Ishikawa (cell line): Measurements from ENCODE around the gene DRD1.

Source experiments
- CEBPB ChIP-seq: IDR thresholded peaks from 2 replicates; pipeline ENCODE4 v1.6.1; 2012
- CREB1 ChIP-seq: IDR thresholded peaks from 2 replicates; pipeline ENCODE4 v1.6.1; 2012; ENCODE audit warnings: low read depth
- EGR1 ChIP-seq: IDR thresholded peaks from 2 replicates; pipeline ENCODE4 v1.6.1; 2012
- EP300 ChIP-seq: IDR thresholded peaks from 2 replicates; pipeline ENCODE4 v1.6.1; 2012; ENCODE audit warnings: borderline replicate concordance
- MAX ChIP-seq: IDR thresholded peaks from 2 replicates; pipeline ENCODE4 v1.6.1; 2012
- RAD21 ChIP-seq: IDR thresholded peaks from 2 replicates; pipeline ENCODE4 v1.6.1; 2012; ENCODE audit warnings: low read depth
- REST ChIP-seq: IDR thresholded peaks from 2 replicates; pipeline ENCODE4 v1.6.1; 2012; ENCODE audit warnings: low read depth, mild to moderate bottlenecking
- TAF1 ChIP-seq: IDR thresholded peaks from 2 replicates; pipeline ENCODE4 v1.6.1; 2012; ENCODE audit warnings: low read depth, mild to moderate bottlenecking
- TCF12 ChIP-seq: IDR thresholded peaks from 2 replicates; pipeline ENCODE4 v1.6.1; 2012; ENCODE audit warnings: low read depth
- TEAD4 ChIP-seq: IDR thresholded peaks from 2 replicates; pipeline ENCODE4 v1.6.1; 2012
- YY1 ChIP-seq: IDR thresholded peaks from 2 replicates; pipeline ENCODE4 v1.6.1; 2012; ENCODE audit warnings: low read depth

GRCh38 chr5:175448276-175448675, 4.3 kb upstream of the DRD1 start:
- TF ChIP-seq EGR1 (no peak), EP300 (no peak), MAX (no peak), CREB1 (no peak), CEBPB (no peak), RAD21 (no peak), TEAD4 (no peak), TCF12 (no peak), REST (no peak), YY1 (no peak), TAF1 (no peak)
